IMR-90 (cell line): ENCODE data around the gene AKR1C2. TPM values are rescaled to one million over a fixed set of nuclear protein-coding genes. Genes with fewer than 3 reads are reported as not detected.
A peak's percentile ranks its signal among the peaks of the same experiment; 100 is the strongest.

Source experiments
- ATAC-seq: fragments of 200-7000 bp; cut with Tn5 transposase; 2 replicates; pipeline ENCODE4 v1.9.1; 2020; ENCODE audit warnings: low read depth, mild to moderate bottlenecking, moderate library complexity
- BruUV-seq: library from RNA; stranded (reverse); fragments of 400-500 nt; replicated peaks from 2 replicates; lab custom pipeline; 2021; lab: Mats Ljungman, UMichigan
- CTCF ChIA-PET: fragments of 300-600 bp; formaldehyde crosslinking; extraction: SDS; loops from one replicate; lab custom pipeline; 2021; ENCODE audit warnings: antibody characterized with exemption; lab: Yijun Ruan, JAX
- POLR2A ChIA-PET: fragments of 300-600 bp; sonication (Branson Sonifier 250); formaldehyde crosslinking; loops from one replicate; lab custom pipeline; 2022; ENCODE audit warnings: antibody characterized with exemption; ENCODE audit not compliant: unreplicated experiment; lab: Charles Lee
- DNase-seq: peaks from one replicate; pipeline ENCODE4 v3.0.0; 2013
- H2AFZ ChIP-seq: replicated peaks from 2 replicates; pipeline ENCODE3; 2013; ENCODE audit warnings: low read length, mild to moderate bottlenecking; ENCODE audit not compliant: poor library complexity
- H2AK5ac ChIP-seq: 2 replicates; pipeline ENCODE4 v1.6.1; 2013; ENCODE audit warnings: low read depth, low read length, inconsistent platforms
- H2AK9ac ChIP-seq: replicated peaks from 2 replicates; pipeline ENCODE3; 2013; ENCODE audit warnings: mild to moderate bottlenecking, low read depth, low read length, moderate library complexity; ENCODE audit not compliant: poor library complexity
- H2BK120ac ChIP-seq: 2 replicates; pipeline ENCODE4 v1.6.1; 2013; ENCODE audit warnings: low read depth, low read length, inconsistent platforms
- H2BK15ac ChIP-seq: 3 replicates; pipeline ENCODE4 v1.6.1; 2013; ENCODE audit warnings: low read depth, low read length, inconsistent platforms
- H2BK20ac ChIP-seq: 2 replicates; pipeline ENCODE4 v1.6.1; 2013; ENCODE audit warnings: low read depth, mild to moderate bottlenecking, inconsistent platforms, low read length, moderate library complexity
- H2BK5ac ChIP-seq: 2 replicates; pipeline ENCODE4 v1.6.1; 2013; ENCODE audit warnings: mild to moderate bottlenecking, low read depth, low read length, inconsistent platforms; ENCODE audit not compliant: poor library complexity, severe bottlenecking
- H3K14ac ChIP-seq: replicated peaks from 2 replicates; pipeline ENCODE4 v1.6.1; 2013; ENCODE audit warnings: low read depth, low read length, inconsistent platforms
- H3K18ac ChIP-seq: 2 replicates; pipeline ENCODE4 v1.6.1; 2013; ENCODE audit warnings: low read depth, low read length, control low read depth
- H3K23ac ChIP-seq: 2 replicates; pipeline ENCODE4 v1.6.1; 2013; ENCODE audit warnings: low read depth, low read length, inconsistent platforms
- H3K27ac ChIP-seq: 2 replicates; pipeline ENCODE4 v1.5.1; 2013; ENCODE audit warnings: mild to moderate bottlenecking, control low read depth, low read length; ENCODE audit not compliant: insufficient read depth
- H3K27me3 ChIP-seq: 2 replicates; pipeline ENCODE4 v1.6.1; 2013; ENCODE audit warnings: low read length; ENCODE audit not compliant: control insufficient read depth, insufficient read depth
- H3K36me3 ChIP-seq: 2 replicates; pipeline ENCODE4 v1.6.1; 2013; ENCODE audit warnings: low read length, mixed read lengths; ENCODE audit not compliant: control insufficient read depth, insufficient read depth
- H3K4ac ChIP-seq: 2 replicates; pipeline ENCODE4 v1.6.1; 2013; ENCODE audit warnings: low read depth, low read length, inconsistent platforms
- H3K4me1 ChIP-seq: 2 replicates; pipeline ENCODE4 v1.6.1; 2013; ENCODE audit warnings: low read length, mixed read lengths; ENCODE audit not compliant: control insufficient read depth, insufficient read depth
- H3K4me2 ChIP-seq: 2 replicates; pipeline ENCODE4 v1.6.1; 2013; ENCODE audit warnings: low read depth, mild to moderate bottlenecking, control low read depth, low read length, moderate library complexity
- H3K4me3 ChIP-seq: 2 replicates; pipeline ENCODE4 v1.5.1; 2013; ENCODE audit warnings: low read depth, mild to moderate bottlenecking, control low read depth, low read length, moderate library complexity; ENCODE audit not compliant: insufficient read depth
- H3K56ac ChIP-seq: 2 replicates; pipeline ENCODE4 v1.6.1; 2013; ENCODE audit warnings: low read length, inconsistent platforms; ENCODE audit not compliant: insufficient read depth; ENCODE audit errors: extremely low read depth
- H3K79me1 ChIP-seq, 2 experiments: 2 replicates each; pipeline ENCODE4 v1.6.1; 2013; ENCODE audit warnings: low read length in 2 of 2, inconsistent platforms in 1 of 2, low read depth in 1 of 2
- H3K9ac ChIP-seq: 2 replicates; pipeline ENCODE4 v1.6.1; 2013; ENCODE audit warnings: low read depth, low read length, control low read depth
- H3K9me1 ChIP-seq: 2 replicates; pipeline ENCODE4 v1.6.1; 2013; ENCODE audit warnings: low read length, inconsistent platforms; ENCODE audit not compliant: insufficient read depth
- H3K9me3 ChIP-seq: 2 replicates; pipeline ENCODE4 v1.6.1; 2013; ENCODE audit warnings: low read length; ENCODE audit not compliant: control insufficient read depth, insufficient read depth
- H4K20me1 ChIP-seq: 2 replicates; pipeline ENCODE4 v1.6.1; 2013; ENCODE audit warnings: low read length, inconsistent platforms; ENCODE audit not compliant: insufficient read depth
- H4K5ac ChIP-seq: 2 replicates; pipeline ENCODE4 v1.6.1; 2013; ENCODE audit warnings: mild to moderate bottlenecking, low read depth, low read length, control low read depth
- H4K8ac ChIP-seq, 2 experiments: 2 replicates each; pipeline ENCODE4 v1.6.1; 2013; ENCODE audit warnings: low read depth in 2 of 2, low read length in 2 of 2, control low read depth in 1 of 2, inconsistent platforms in 1 of 2
- H4K91ac ChIP-seq: 2 replicates; pipeline ENCODE4 v1.6.1; 2013; ENCODE audit warnings: low read depth, low read length, inconsistent platforms; ENCODE audit not compliant: insufficient read depth
- CHD1 ChIP-seq: IDR thresholded peaks from 2 replicates; pipeline ENCODE4 v1.6.1; 2012; ENCODE audit warnings: low read depth, low read length, improper control_type of control experiment
- MAFK ChIP-seq: IDR thresholded peaks from 2 replicates; pipeline ENCODE4 v1.6.1; 2012; ENCODE audit warnings: low read depth, low read length, improper control_type of control experiment
- MAZ ChIP-seq: IDR thresholded peaks from 2 replicates; pipeline ENCODE4 v1.6.1; 2012; ENCODE audit warnings: low read depth, mild to moderate bottlenecking, low read length, improper control_type of control experiment, moderate library complexity, borderline replicate concordance
- RFX5 ChIP-seq: IDR thresholded peaks from 2 replicates; pipeline ENCODE4 v1.8.0; 2012; ENCODE audit warnings: low read depth, mild to moderate bottlenecking, low read length, moderate library complexity
- SMC3 ChIP-seq: fragments of 150-350 bp; IDR thresholded peaks from 2 replicates; pipeline ENCODE4 v1.6.1; 2016; ENCODE audit warnings: low read depth, mild to moderate bottlenecking, antibody characterized with exemption, low read length, moderate library complexity
- WGBS, 2 experiments: methylation state at CpG; one replicate each; pipeline versions ENCODE4 v1.1.5 to v1.1.7; 2013; ENCODE audit warnings: missing lambda C conversion rate in 2 of 2; ENCODE audit not compliant: insufficient read length in 1 of 2; ENCODE audit errors: extremely low coverage in 2 of 2; 5-methylcytosine and 5-hydroxymethylcytosine counted together
- dilution Hi-C: fragments of 300-500 bp; cut with HindIII; formaldehyde crosslinking; loops from one replicate; pipeline ENCODE4 v1.14.3; 2018; ENCODE audit warnings: low sequenced_read_pairs; ENCODE audit not compliant: unreplicated experiment
- in situ Hi-C: fragments of 300-500 bp; cut with MboI; formaldehyde crosslinking; loops from 3 replicates; pipeline ENCODE4 v1.14.3; 2019; ENCODE audit warnings: low sequenced_read_pairs, inconsistent platforms, mixed read lengths
- intact Hi-C: fragments of 100-400 bp; cut with micrococcal nuclease; formaldehyde crosslinking; loops from 2 replicates; pipeline ENCODE4 v1.10.0; 2022
- polyA plus RNA-seq, 3 experiments: library from polyadenylated mRNA; depleted of rRNA; stranded (reverse); fragments of >200 nt; gene quantifications; 2 replicates each; pipeline ENCODE4 v1.2.3, GENCODE V29; 2012; ENCODE audit warnings: low replicate concordance in 1 of 3
- total RNA-seq: library from RNA; depleted of rRNA; stranded (reverse); fragments of >200 nt; gene quantifications from 2 replicates; pipeline ENCODE4 v1.2.3, GENCODE V29; 2012
- TF ChIP-seq, protein P1 (sequence below): fragments of 150-350 bp; IDR thresholded peaks from 2 replicates; pipeline ENCODE4 v1.6.1; 2017; ENCODE audit warnings: mild to moderate bottlenecking, antibody characterized with exemption, low read length, low read depth

Gene AKR1C2
- total and polyA plus RNA-seq, 2 of the 4 experiments (the other 2 are of a cell fraction) = 0.36 to 1.0 TPM

DNA sequence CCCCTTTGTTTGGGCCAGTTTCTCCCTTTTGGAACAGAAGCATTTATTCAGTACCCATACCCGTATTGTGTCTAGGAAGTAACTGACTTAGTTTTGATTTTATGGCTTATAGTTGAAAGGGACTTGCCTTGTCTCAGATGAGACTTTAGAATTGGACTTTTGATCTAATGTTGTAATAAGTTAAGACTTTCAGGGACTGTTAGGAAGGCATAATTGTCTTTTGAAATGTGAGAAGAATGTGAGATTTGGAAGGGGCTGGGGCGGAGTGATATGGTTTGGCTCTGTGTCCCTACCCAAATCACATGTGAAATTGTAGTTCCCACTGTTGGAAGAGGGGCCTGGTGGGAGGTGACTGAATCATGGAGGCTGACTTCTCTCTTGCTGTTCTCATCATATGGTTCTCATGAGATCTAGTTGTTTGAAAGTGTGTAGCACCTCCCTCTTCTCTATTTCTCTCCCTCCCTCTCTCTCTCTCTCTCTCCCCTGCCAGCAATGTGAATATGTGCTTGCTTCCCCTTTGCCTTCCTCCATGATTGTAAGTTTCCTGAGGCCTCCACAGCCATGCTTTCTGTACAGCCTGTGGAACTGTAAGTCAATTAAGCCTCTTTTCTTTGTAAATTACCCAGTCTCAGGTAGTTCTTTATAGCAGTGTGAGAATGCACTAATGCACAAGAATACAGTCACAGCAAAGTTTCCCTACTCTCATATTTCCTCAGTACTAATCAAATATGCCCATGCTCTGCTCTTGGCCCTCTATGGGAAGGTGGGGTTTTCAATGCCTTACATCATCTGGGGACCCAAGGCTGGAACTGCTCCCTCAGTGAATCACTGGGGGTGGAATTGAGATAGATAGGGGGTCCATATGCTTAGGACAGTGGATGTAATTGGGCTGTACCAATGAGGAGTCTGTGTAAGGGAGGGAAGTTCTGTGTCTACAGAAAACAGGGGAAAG is 57.6 kb downstream of the AKR1C2 start:
- dilution Hi-C loops = no loop called here
- H2AK5ac ChIP-seq = peak overlapping the region; percentile 80
- ChIA-PET CTCF (no interaction called here), POLR2A (no interaction called here)
- peaks cover 28% of the 10 kb centered on the region for H3K4me1 ChIP-seq
- no peaks in the 10 kb centered on the region for H3K36me3 ChIP-seq
- no peaks in the 10 kb centered on the region for H3K27me3 ChIP-seq
- peak overlapping the region; percentile 88 for H2BK20ac ChIP-seq
- H3K56ac ChIP-seq = no peak overlapping the region
- H2BK15ac ChIP-seq = peak overlapping the region; percentile 52; the same call in 1 of the 3 replicates
- no peak for TF ChIP-seq MAZ
- TF ChIP-seq CHD1 = no peak
- TF ChIP-seq MAFK = no peak
- no peak for TF ChIP-seq RFX5
- TF ChIP-seq SMC3 = no peak
- TF ChIP-seq, protein P1, sequence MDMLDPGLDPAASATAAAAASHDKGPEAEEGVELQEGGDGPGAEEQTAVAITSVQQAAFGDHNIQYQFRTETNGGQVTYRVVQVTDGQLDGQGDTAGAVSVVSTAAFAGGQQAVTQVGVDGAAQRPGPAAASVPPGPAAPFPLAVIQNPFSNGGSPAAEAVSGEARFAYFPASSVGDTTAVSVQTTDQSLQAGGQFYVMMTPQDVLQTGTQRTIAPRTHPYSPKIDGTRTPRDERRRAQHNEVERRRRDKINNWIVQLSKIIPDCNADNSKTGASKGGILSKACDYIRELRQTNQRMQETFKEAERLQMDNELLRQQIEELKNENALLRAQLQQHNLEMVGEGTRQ = no peak
- ATAC-seq (no peak), DNase-seq (peak; percentile 4)
- peak overlapping the region; percentile 55; the same call in 1 of the 2 replicates for H3K14ac ChIP-seq
- H3K4me2 ChIP-seq = no peak overlapping the region
- no peak overlapping the region; the same call in 1 of the 2 replicates for H3K27ac ChIP-seq
- H3K9me3 ChIP-seq = no peaks in the 10 kb centered on the region
- H3K79me1 ChIP-seq = no peaks in the 10 kb centered on the region
- peak overlapping the region; percentile 24 for H2BK5ac ChIP-seq
- H4K91ac ChIP-seq = peak overlapping the region; percentile 68
- peak overlapping the region; percentile 99 for H3K18ac ChIP-seq
- intact Hi-C loops = loop anchor here (5.0 kb wide), 2 partner anchors 126 to 146 kb away; partner anchors contain the start of gene AKR1C3
- no peak overlapping the region for H2AFZ ChIP-seq
- WGBS, 2 experiments = no CpG with 5 or more reads among the region's 2 CpGs
- no peaks in the 10 kb centered on the region for H4K20me1 ChIP-seq
- H3K9ac ChIP-seq = no peak overlapping the region
- peak overlapping the region; percentile 95 for H4K5ac ChIP-seq
- H2AK9ac ChIP-seq = no peak overlapping the region
- peak overlapping the region in 1 of 2 experiments; percentile 64; a peak in 1 of 4 replicates for H4K8ac ChIP-seq
- H2BK120ac ChIP-seq = peak overlapping the region; percentile 85
- no peak overlapping the region for H3K23ac ChIP-seq
- H3K4me3 ChIP-seq = no peak overlapping the region
- no TSS peak for BruUV-seq
- peak overlapping the region; percentile 74 for H3K4ac ChIP-seq
- H3K9me1 ChIP-seq = 0 out of 2 replicates have a peak, but pooled peaks cover 2% of the 10 kb centered on the region
- in situ Hi-C loops = no loop called here
